Measurements from ENCODE around the gene DRD4. TPM values are rescaled to one million over a fixed set of nuclear protein-coding genes. Genes with fewer than 3 reads are reported as not detected.

The DRD4 gene
- polyA plus RNA-seq, 3 donors: 2.0 to 7.5 (median 4.0) TPM

Other genes with a start within 250 kb of the DRD4 start
- 1 to 10 TPM; 3.4 to 5.1 (median 4.6) TPM for gene PKP3, start 243.1 kb upstream of the DRD4 start, polyA plus RNA-seq (ENCODE audit: insufficient read length in 3 of 3)
- 10 to 100 TPM; 31.7 to 58.1 (median 56.9) TPM for gene SIGIRR, start 222.3 kb upstream of the DRD4 start, polyA plus RNA-seq (ENCODE audit: insufficient read length in 3 of 3)
- gene ANO9, start 195.3 kb upstream of the DRD4 start, polyA plus RNA-seq (ENCODE audit: insufficient read length in 3 of 3): 10 to 100 TPM in 2 of 3 donors, 1 to 10 TPM in 1; 9.2 to 18.1 (median 10.3) TPM
- 10 to 100 TPM; 30.6 to 40.8 (median 35.9) TPM for gene PTDSS2, start 187.0 kb upstream of the DRD4 start, polyA plus RNA-seq (ENCODE audit: insufficient read length in 3 of 3)
- gene RNH1, start 130.0 kb upstream of the DRD4 start, polyA plus RNA-seq (ENCODE audit: insufficient read length in 3 of 3): 10 to 100 TPM; 67.3 to 98.3 (median 98.2) TPM
- 10 to 100 TPM; 39.3 to 52.1 (median 50.3) TPM for gene HRAS, start 101.7 kb upstream of the DRD4 start, polyA plus RNA-seq (ENCODE audit: insufficient read length in 3 of 3)
- 1 to 10 TPM; 2.9 to 6.0 (median 4.3) TPM for gene LRRC56, start 99.7 kb upstream of the DRD4 start, polyA plus RNA-seq (ENCODE audit: insufficient read length in 3 of 3)
- 1 to 10 TPM; 3.3 to 5.7 (median 4.9) TPM for gene LMNTD2, start 76.5 kb upstream of the DRD4 start, polyA plus RNA-seq (ENCODE audit: insufficient read length in 3 of 3)
- gene RASSF7, start 76.3 kb upstream of the DRD4 start, polyA plus RNA-seq (ENCODE audit: insufficient read length in 3 of 3): 10 to 100 TPM; 28.2 to 63.4 (median 54.4) TPM
- 10 to 100 TPM; 18.6 to 27.7 (median 27.0) TPM for gene PHRF1, start 60.8 kb upstream of the DRD4 start, polyA plus RNA-seq (ENCODE audit: insufficient read length in 3 of 3)
- 10 to 100 TPM in 2 of 3 donors, 1 to 10 TPM in 1; 6.4 to 12.8 (median 10.1) TPM for gene IRF7, start 21.3 kb upstream of the DRD4 start, polyA plus RNA-seq (ENCODE audit: insufficient read length in 3 of 3)
- gene CDHR5, start 12.3 kb upstream of the DRD4 start, polyA plus RNA-seq (ENCODE audit: insufficient read length in 3 of 3): 10 to 100 TPM; 40.3 to 65.3 (median 40.7) TPM
- 1 to 10 TPM in 2 of 3 donors, under 1 TPM in 1; 0.93 to 2.8 (median 2.0) TPM for gene SCT, start 10.1 kb upstream of the DRD4 start, polyA plus RNA-seq (ENCODE audit: insufficient read length in 3 of 3)
- gene DEAF1, start 58.0 kb downstream of the DRD4 start, polyA plus RNA-seq (ENCODE audit: insufficient read length in 3 of 3): 10 to 100 TPM; 44.0 to 58.7 (median 57.1) TPM
- 10 to 100 TPM; 40.4 to 66.1 (median 43.3) TPM for gene TMEM80, start 58.5 kb downstream of the DRD4 start, polyA plus RNA-seq (ENCODE audit: insufficient read length in 3 of 3)
- gene EPS8L2, start 69.0 kb downstream of the DRD4 start, polyA plus RNA-seq (ENCODE audit: insufficient read length in 3 of 3): 100 to 1,000 TPM; 103 to 181 (median 129) TPM
- 100 to 1,000 TPM; 115 to 135 (median 130) TPM for gene TALDO1, start 110.2 kb downstream of the DRD4 start, polyA plus RNA-seq (ENCODE audit: insufficient read length in 3 of 3)
- 100 to 1,000 TPM in 1 of 3 donors, 10 to 100 TPM in 2; 53.7 to 103 (median 88.2) TPM for gene GATD1, start 140.2 kb downstream of the DRD4 start, polyA plus RNA-seq (ENCODE audit: insufficient read length in 3 of 3)
- under 1 TPM; 0.37 to 0.70 (median 0.67) TPM for gene CEND1, start 152.8 kb downstream of the DRD4 start, polyA plus RNA-seq (ENCODE audit: insufficient read length in 3 of 3)
- gene SLC25A22, start 161.0 kb downstream of the DRD4 start, polyA plus RNA-seq (ENCODE audit: insufficient read length in 3 of 3): 10 to 100 TPM; 12.2 to 21.7 (median 18.9) TPM
- gene PIDD1, start 168.0 kb downstream of the DRD4 start, polyA plus RNA-seq (ENCODE audit: insufficient read length in 3 of 3): 10 to 100 TPM in 1 of 3 donors, 1 to 10 TPM in 2; 6.3 to 13.4 (median 9.6) TPM
- 1,000 to 10,000 TPM in 2 of 3 donors, 100 to 1,000 TPM in 1; 848 to 1,190 (median 1,139) TPM for gene RPLP2, start 172.7 kb downstream of the DRD4 start, polyA plus RNA-seq (ENCODE audit: insufficient read length in 3 of 3)
- gene PNPLA2, start 181.6 kb downstream of the DRD4 start, polyA plus RNA-seq (ENCODE audit: insufficient read length in 3 of 3): 10 to 100 TPM; 42.6 to 85.5 (median 65.5) TPM
- gene CRACR2B, start 190.7 kb downstream of the DRD4 start, polyA plus RNA-seq (ENCODE audit: insufficient read length in 3 of 3): 10 to 100 TPM; 10.3 to 19.4 (median 16.2) TPM
- gene CD151, start 195.7 kb downstream of the DRD4 start, polyA plus RNA-seq (ENCODE audit: insufficient read length in 3 of 3): 100 to 1,000 TPM; 140 to 214 (median 206) TPM
- gene POLR2L, start 205.3 kb downstream of the DRD4 start, polyA plus RNA-seq (ENCODE audit: insufficient read length in 3 of 3): 100 to 1,000 TPM in 2 of 3 donors, 10 to 100 TPM in 1; 85.4 to 128 (median 123) TPM
- 10 to 100 TPM; 58.3 to 81.2 (median 78.9) TPM for gene TSPAN4, start 205.6 kb downstream of the DRD4 start, polyA plus RNA-seq (ENCODE audit: insufficient read length in 3 of 3)

Data from renal cortex interstitium (tissue), 3 donors.